ENCODE results near the gene PLAGL1.

PLAGL1 gene

GRCh38 chr6:143958839-143959399, 49.1 kb downstream of the PLAGL1 start:
- Histone ChIP-seq H3K27me3 (ENCODE audit: insufficient read depth, low read length, poor library complexity, severe bottlenecking) (no peaks in the 10 kb centered on the region), H3K4me2 (ENCODE audit: low read depth, low read length, poor library complexity, severe bottlenecking) (no peak overlapping the region), H3K4me1 (ENCODE audit: insufficient read depth, low read length, poor library complexity, severe bottlenecking) (peaks cover 52% of the 10 kb centered on the region), H3F3A (ENCODE audit: low read depth) (0 out of 2 replicates have a peak, but pooled peaks cover 2% of the 10 kb centered on the region), H3K9me3 (ENCODE audit: insufficient read depth, low read depth, low read length) (no peaks in the 10 kb centered on the region), H3K4me3 (ENCODE audit: low read length, poor library complexity, severe bottlenecking) (no peak overlapping the region), H3K79me2 (ENCODE audit: insufficient read depth, low read length) (no peaks in the 10 kb centered on the region), H3K9me2 (replicated peaks; ENCODE audit: low read depth, low read length) (no peaks in the 10 kb centered on the region), H4K20me1 (ENCODE audit: insufficient read depth, low read length, poor library complexity, severe bottlenecking) (no peaks in the 10 kb centered on the region), H3K9ac (ENCODE audit: low read depth, low read length, poor library complexity, severe bottlenecking) (no peak overlapping the region), H3K36me3 (ENCODE audit: insufficient read depth, low read length) (no peaks in the 10 kb centered on the region; the same call in 1 of the 2 replicates), H2AFZ (ENCODE audit: low read length) (no peak overlapping the region)
- TF ChIP-seq CTCF (conservative IDR thresholded peaks at IDR 0.05; ENCODE audit: low read length) (no peak), EZH2phosphoT487 (IDR thresholded peaks at IDR 0.05; ENCODE audit: borderline replicate concordance) (no peak)

- TF ChIP-seq CTCF (conservative IDR thresholded peaks at IDR 0.05; ENCODE audit: low read length) (no peak), EZH2phosphoT487 (IDR thresholded peaks at IDR 0.05; ENCODE audit: borderline replicate concordance) (no peak)
- no peaks in the 10 kb centered on the region; the same call in 1 of the 2 replicates for H3K36me3 ChIP-seq (ENCODE audit: insufficient read depth, low read length)
- H3K79me2 ChIP-seq (ENCODE audit: insufficient read depth, low read length), result no peaks in the 10 kb centered on the region
- no peaks in the 10 kb centered on the region for H3K9me3 ChIP-seq (ENCODE audit: insufficient read depth, low read depth, low read length)
- no peak overlapping the region for H3K4me3 ChIP-seq (ENCODE audit: low read length, poor library complexity, severe bottlenecking)
- no peak overlapping the region for H2AFZ ChIP-seq (ENCODE audit: low read length)
- H3K4me2 ChIP-seq (ENCODE audit: low read depth, low read length, poor library complexity, severe bottlenecking), result no peak overlapping the region
- H3F3A ChIP-seq (ENCODE audit: low read depth), result 0 out of 2 replicates have a peak, but pooled peaks cover 2% of the 10 kb centered on the region
- H3K4me1 ChIP-seq (ENCODE audit: insufficient read depth, low read length, poor library complexity, severe bottlenecking), result peaks cover 41% of the 10 kb centered on the region
- H3K9me2 ChIP-seq (replicated peaks; ENCODE audit: low read depth, low read length), result no peaks in the 10 kb centered on the region
- no peak overlapping the region for H3K9ac ChIP-seq (ENCODE audit: low read depth, low read length, poor library complexity, severe bottlenecking)
- no peaks in the 10 kb centered on the region for H4K20me1 ChIP-seq (ENCODE audit: insufficient read depth, low read length, poor library complexity, severe bottlenecking)
- H3K27me3 ChIP-seq (ENCODE audit: insufficient read depth, low read length, poor library complexity, severe bottlenecking), result no peaks in the 10 kb centered on the region
These were observed 50.3 kb downstream of the PLAGL1 start for GRCh38 chr6:143957679-143958274.

GRCh38 chr6:143955971-143956370, 52.1 kb downstream of the PLAGL1 start:
- H3K4me3 ChIP-seq (ENCODE audit: low read length, poor library complexity, severe bottlenecking), result no peak overlapping the region
- H3K9ac ChIP-seq (ENCODE audit: low read depth, low read length, poor library complexity, severe bottlenecking), result no peak overlapping the region
- no peaks in the 10 kb centered on the region for H3K27me3 ChIP-seq (ENCODE audit: insufficient read depth, low read length, poor library complexity, severe bottlenecking)
- H3K36me3 ChIP-seq (ENCODE audit: insufficient read depth, low read length), result no peaks in the 10 kb centered on the region; the same call in 1 of the 2 replicates
- no peaks in the 10 kb centered on the region for H3K9me3 ChIP-seq (ENCODE audit: insufficient read depth, low read depth, low read length)
- no peaks in the 10 kb centered on the region for H3F3A ChIP-seq (ENCODE audit: low read depth)
- H4K20me1 ChIP-seq (ENCODE audit: insufficient read depth, low read length, poor library complexity, severe bottlenecking), result no peaks in the 10 kb centered on the region
- no peak overlapping the region for H3K4me2 ChIP-seq (ENCODE audit: low read depth, low read length, poor library complexity, severe bottlenecking)
- H2AFZ ChIP-seq (ENCODE audit: low read length), result no peak overlapping the region
- H3K79me2 ChIP-seq (ENCODE audit: insufficient read depth, low read length), result no peaks in the 10 kb centered on the region
- H3K4me1 ChIP-seq (ENCODE audit: insufficient read depth, low read length, poor library complexity, severe bottlenecking), result peaks cover 24% of the 10 kb centered on the region
- TF ChIP-seq CTCF (conservative IDR thresholded peaks at IDR 0.05; ENCODE audit: low read length) (no peak), EZH2phosphoT487 (IDR thresholded peaks at IDR 0.05; ENCODE audit: borderline replicate concordance) (no peak)
- no peaks in the 10 kb centered on the region for H3K9me2 ChIP-seq (replicated peaks; ENCODE audit: low read depth, low read length)

All from Loucy (cell line).